GM12891 (cell line): ENCODE measurements around the gene PCCB.

Source experiments
- DNase-seq: peaks from one replicate; pipeline ENCODE4 v3.0.0; 2011; ENCODE audit warnings: low spot score; ENCODE audit not compliant: insufficient read length
- FAIRE-seq: peaks from 2 replicates; lab custom pipeline; 2011; peaks lifted over from hg19 to GRCh38; lab: Jason Lieb, UNC
- PAX5 ChIP-seq: IDR thresholded peaks from 2 replicates; pipeline ENCODE4 v1.6.1; 2011; ENCODE audit warnings: low read length, moderate library complexity, mild to moderate bottlenecking; ENCODE audit not compliant: insufficient read depth, severe bottlenecking
- POLR2A ChIP-seq: IDR thresholded peaks from 2 replicates; pipeline ENCODE4 v1.6.1; 2011; ENCODE audit warnings: low read depth, low read length, control low read depth
- POLR2AphosphoS5 ChIP-seq: IDR thresholded peaks from 2 replicates; pipeline ENCODE4 v1.6.1; 2011; ENCODE audit warnings: low read depth, low read length, control low read depth
- POU2F2 ChIP-seq: IDR thresholded peaks from 2 replicates; pipeline ENCODE4 v1.6.1; 2011; ENCODE audit warnings: low read depth, mild to moderate bottlenecking, control low read depth, low read length, moderate library complexity
- SPI1 ChIP-seq: IDR thresholded peaks from 2 replicates; pipeline ENCODE4 v1.6.1; 2011; ENCODE audit warnings: low read depth, low read length, control low read depth
- TAF1 ChIP-seq: IDR thresholded peaks from 2 replicates; pipeline ENCODE4 v1.6.1; 2011; ENCODE audit warnings: low read depth, low read length, control low read depth

PCCB gene

DNA sequence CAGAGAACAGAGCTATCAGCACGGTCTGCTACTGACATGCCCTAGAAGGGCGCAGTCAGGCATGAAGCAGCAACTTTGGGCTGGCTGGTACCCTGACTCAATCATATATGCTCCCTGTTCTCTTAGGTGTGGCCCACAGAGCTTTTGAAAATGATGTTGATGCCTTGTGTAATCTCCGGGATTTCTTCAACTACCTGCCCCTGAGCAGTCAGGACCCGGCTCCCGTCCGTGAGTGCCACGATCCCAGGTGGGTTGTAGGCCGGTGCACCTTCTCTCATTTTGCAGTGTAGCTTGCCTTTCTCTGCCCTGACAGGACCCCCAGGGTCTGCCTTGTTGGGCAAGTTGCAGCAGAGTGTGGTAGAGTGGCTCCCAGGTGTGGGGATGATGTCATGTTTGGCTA lies 47.7 kb downstream of the PCCB start:
- DNase-seq (no peak), FAIRE-seq (no peak)
- TF ChIP-seq SPI1 (no peak), TAF1 (no peak), PAX5 (no peak), POLR2A (no peak), POU2F2 (no peak), POLR2AphosphoS5 (no peak)

DNA sequence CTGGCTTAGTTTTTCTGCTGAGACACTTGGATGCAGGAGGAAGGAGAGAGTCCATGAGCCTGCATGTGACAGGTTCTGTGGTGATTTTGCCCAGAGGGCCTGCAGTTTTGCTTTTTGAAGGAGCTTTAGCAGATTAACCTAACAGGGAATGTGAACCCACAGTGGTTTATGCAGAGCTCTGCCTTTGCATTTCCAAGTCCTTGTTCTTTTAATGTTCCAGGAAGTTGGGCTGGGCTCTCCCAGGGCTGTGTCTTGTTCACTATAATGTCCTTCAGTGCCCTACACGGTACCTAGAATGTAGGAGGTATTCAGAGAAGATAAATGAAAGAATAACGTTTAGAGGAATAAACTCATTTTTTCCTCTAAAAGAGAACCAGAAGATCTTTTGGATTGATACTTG lies 50.3 kb downstream of the PCCB start:
- TF ChIP-seq PAX5 (no peak), POLR2AphosphoS5 (no peak), SPI1 (no peak), POLR2A (no peak)
- no peak for FAIRE-seq
- no peak for DNase-seq

DNA sequence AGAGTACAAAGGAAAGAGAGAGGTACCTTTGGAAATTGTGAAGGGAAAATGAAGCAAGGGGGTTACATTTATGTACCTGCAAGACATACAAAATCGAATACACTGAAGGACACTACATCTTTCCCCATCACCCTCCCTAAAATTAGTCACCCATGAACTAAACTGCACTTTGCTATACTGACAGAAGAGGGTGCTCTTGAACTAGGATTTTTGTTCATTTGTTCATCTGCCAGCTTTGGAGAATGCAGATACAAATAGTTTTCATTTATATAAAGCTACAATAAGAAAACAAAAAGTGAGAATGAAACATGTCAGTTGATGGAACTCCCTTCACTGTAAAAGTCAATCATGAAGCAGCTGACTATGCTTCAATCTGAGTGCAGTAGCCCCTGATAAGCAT lies 55.7 kb downstream of the PCCB start:
- no peak for DNase-seq
- peak; percentile 77 for FAIRE-seq
- no peak for TF ChIP-seq POLR2AphosphoS5
- TF ChIP-seq SPI1, result no peak
- TF ChIP-seq PAX5, result no peak
- TF ChIP-seq POLR2A, result no peak
- TF ChIP-seq TAF1, result no peak
- TF ChIP-seq POU2F2, result no peak

DNA sequence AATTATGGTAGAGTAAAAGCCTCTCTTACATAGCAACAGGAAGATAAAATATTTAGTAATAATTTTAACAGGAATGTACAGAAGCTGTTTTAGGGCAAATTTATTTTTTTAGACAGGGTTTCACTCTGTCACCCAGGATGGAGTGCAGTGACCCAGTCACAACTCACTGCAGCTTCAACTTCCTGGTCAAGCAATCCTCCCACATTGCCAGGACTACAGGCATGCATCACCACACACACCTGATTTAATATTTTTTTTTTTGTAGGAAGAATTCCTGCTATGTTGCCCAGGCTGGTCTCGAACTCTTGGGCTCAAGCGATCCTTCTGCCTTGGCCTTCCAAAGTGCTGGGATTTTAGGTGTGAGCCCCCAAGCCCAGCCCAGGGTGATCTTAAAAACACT lies 61.1 kb downstream of the PCCB start:
- FAIRE-seq (no peak), DNase-seq (no peak)
- TF ChIP-seq TAF1, result no peak
- no peak for TF ChIP-seq POLR2AphosphoS5

DNA sequence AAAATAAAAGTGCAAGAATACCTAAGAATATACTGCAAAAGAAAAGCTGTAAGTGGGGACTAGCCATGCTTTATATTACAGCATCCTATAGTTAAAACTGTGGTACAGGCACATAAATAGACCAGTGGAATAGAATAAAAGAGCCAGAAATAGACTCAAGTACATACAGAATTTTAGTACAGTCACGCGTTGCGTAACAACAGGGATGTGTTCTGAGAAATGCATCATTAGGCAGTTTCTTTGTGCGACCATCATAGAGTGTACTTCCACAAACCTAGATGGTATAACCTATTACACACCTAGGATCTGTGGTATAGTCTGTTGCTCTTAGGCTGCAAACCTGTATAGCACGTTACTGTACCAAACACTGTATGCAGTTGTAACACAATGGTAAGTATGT lies 61.8 kb downstream of the PCCB start:
- FAIRE-seq, result peak; percentile 40
- no peak for TF ChIP-seq TAF1
- TF ChIP-seq POLR2AphosphoS5, result no peak
- TF ChIP-seq POU2F2, result no peak
- TF ChIP-seq PAX5, result no peak
- no peak for TF ChIP-seq POLR2A
- TF ChIP-seq SPI1, result no peak
- no peak for DNase-seq

DNA sequence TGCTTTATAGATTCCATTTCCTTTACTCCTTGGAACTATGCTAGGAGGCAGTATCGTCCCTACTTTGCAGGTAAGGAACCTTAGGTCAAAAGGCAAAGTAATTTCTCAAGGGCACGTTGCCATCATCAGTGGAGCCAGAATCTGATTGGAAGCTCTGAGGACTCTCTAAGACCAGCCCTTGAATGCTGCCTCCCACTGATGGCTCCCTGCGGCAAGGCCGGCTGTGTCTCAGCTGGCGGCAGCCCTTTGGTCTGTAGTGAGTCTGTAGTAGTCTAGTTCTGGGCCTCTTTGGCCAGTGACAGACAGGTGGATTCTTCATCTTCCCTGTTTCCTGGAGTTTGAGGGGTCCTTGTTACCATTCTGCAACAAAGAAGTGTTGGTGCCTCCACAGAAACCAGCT lies 76.2 kb downstream of the PCCB start:
- TF ChIP-seq POLR2AphosphoS5, result no peak
- TF ChIP-seq PAX5, result no peak
- TF ChIP-seq POU2F2, result no peak
- TF ChIP-seq TAF1, result no peak
- no peak for TF ChIP-seq POLR2A
- no peak for TF ChIP-seq SPI1
- no peak for FAIRE-seq
- DNase-seq, result no peak

DNA sequence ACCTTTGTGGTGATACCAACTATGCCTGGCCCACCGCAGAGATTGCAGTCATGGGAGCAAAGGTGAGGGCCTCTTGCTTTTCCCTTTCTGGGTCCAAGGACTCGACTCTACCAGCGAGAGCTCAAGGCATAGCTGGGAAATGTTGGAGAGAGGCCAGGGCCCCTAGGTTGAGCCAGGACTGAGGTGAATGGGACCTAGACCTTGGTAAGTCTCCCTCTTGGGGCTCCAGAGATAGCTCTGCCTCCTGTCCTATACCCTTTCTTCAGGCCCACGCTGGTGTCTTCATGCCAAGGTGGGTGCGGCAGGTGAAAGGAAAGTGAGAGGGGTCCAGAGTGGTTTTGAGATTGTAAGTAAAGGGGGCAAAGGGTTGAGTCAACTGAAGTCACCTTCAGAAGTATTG lies 77.5 kb downstream of the PCCB start:
- no peak for TF ChIP-seq SPI1
- TF ChIP-seq TAF1, result no peak
- TF ChIP-seq POLR2AphosphoS5, result no peak
- no peak for TF ChIP-seq POU2F2
- no peak for TF ChIP-seq POLR2A
- no peak for TF ChIP-seq PAX5
- FAIRE-seq (no peak), DNase-seq (no peak)

DNA sequence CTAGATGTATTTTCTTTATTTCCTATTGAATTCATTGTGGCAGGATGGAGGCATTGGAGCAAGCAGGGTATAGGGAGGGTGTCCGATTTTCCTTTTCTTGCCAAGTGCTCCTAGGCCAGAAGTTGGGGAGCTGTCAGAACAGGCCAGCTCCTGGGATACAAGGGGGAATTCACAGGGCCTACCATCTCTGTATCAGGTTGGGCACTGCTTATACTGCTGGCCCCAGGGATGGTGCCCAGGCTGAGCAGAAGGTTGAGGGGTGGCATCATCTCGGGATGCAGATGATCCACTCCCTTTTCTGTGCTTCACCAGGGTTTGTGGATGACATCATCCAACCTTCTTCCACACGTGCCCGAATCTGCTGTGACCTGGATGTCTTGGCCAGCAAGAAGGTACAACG lies 79.5 kb downstream of the PCCB start:
- DNase-seq (no peak), FAIRE-seq (no peak)
- no peak for TF ChIP-seq TAF1
- TF ChIP-seq POLR2AphosphoS5, result no peak
- TF ChIP-seq POLR2A, result no peak
- no peak for TF ChIP-seq PAX5
- TF ChIP-seq SPI1, result no peak
- TF ChIP-seq POU2F2, result no peak

DNA sequence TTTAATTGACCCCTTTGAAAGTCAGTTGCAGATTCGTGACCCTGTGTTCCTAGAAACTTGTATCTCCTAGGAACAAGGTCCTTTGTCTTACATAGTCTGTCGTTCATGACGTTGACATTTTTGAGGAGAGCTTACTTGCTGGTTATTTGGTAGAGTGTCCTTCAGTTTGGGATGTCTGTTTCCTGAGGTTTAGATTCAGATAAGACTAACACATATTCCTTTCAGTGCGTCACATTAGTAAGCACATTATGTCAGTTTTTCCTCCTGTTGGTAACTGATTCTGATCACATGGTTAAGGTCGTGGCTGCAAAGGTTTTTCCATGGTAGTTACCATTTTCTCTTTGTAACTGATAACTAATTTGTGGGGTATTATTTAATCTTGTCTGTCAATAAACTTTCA lies 80.8 kb downstream of the PCCB start:
- DNase-seq (no peak), FAIRE-seq (peak; percentile 73)
- no peak for TF ChIP-seq PAX5
- no peak for TF ChIP-seq POU2F2
- no peak for TF ChIP-seq SPI1
- no peak for TF ChIP-seq POLR2AphosphoS5
- no peak for TF ChIP-seq POLR2A
- no peak for TF ChIP-seq TAF1

DNA sequence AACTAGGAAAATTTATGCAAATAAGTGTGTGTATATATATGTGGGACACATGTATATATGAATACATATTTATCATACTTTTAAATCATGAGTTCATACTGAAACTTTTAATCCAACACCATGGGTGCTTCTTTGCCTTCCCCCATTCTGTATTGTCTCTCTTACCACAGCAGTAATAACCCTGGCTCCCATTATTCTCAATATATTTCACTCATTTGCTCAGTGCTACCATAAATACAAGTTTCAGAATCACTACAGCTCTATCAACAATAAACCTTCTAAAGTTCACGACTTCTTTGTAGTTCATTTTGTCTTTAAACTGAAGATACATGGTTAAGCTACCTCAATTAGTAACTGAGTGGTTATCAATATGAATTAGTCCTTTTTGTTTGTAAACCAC lies 82.2 kb downstream of the PCCB start:
- FAIRE-seq (no peak), DNase-seq (no peak)
- TF ChIP-seq SPI1 (no peak), TAF1 (no peak), PAX5 (no peak), POU2F2 (no peak), POLR2AphosphoS5 (no peak), POLR2A (no peak)
